Keratinocyte (primary cell): Measurements from ENCODE around the gene ZNF184. TPM values are rescaled to one million over a fixed set of nuclear protein-coding genes. Genes with fewer than 3 reads are reported as not detected.

Experiments
- DNase-seq: peaks from one replicate; pipeline ENCODE4 v3.0.0-alpha.2; 2011; ENCODE audit warnings: low read depth, missing footprints, low spot score
- FAIRE-seq: peaks from 2 replicates; lab custom pipeline; 2011; peaks lifted over from hg19 to GRCh38; lab: Jason Lieb, UNC
- H2AFZ ChIP-seq: 2 replicates; pipeline ENCODE4 v1.6.0; 2012; ENCODE audit warnings: low read length, control low read depth, inconsistent platforms; ENCODE audit not compliant: control insufficient read depth
- H3K27ac ChIP-seq: 2 replicates; pipeline ENCODE4 v1.5.1; 2011; ENCODE audit warnings: low read length; ENCODE audit not compliant: control insufficient read depth, insufficient read depth
- H3K27me3 ChIP-seq: 3 replicates; pipeline ENCODE4 v1.6.0; 2011; ENCODE audit warnings: low read length; ENCODE audit not compliant: control insufficient read depth, insufficient read depth; ENCODE audit errors: extremely low read depth
- H3K36me3 ChIP-seq, 2 experiments: 2 replicates in 1 of 2; 3 replicates in 1 of 2; pipeline ENCODE4 v1.5.1; 2011; ENCODE audit warnings: low read length in 2 of 2, mild to moderate bottlenecking in 1 of 2; ENCODE audit not compliant: control insufficient read depth in 2 of 2, insufficient read depth in 2 of 2; ENCODE audit errors: extremely low read depth in 1 of 2
- H3K4me1 ChIP-seq: 3 replicates; pipeline ENCODE4 v1.5.1; 2011; ENCODE audit warnings: low read length; ENCODE audit not compliant: control insufficient read depth, insufficient read depth; ENCODE audit errors: extremely low read depth
- H3K4me2 ChIP-seq: 3 replicates; pipeline ENCODE4 v1.6.0; 2011; ENCODE audit warnings: low read depth, low read length; ENCODE audit not compliant: control insufficient read depth, insufficient read depth; ENCODE audit errors: extremely low read depth
- H3K4me3 ChIP-seq, 3 experiments: fragments of 200-600 bp in 1 of 3; sonication (generic) in 1 of 3; 2 replicates in 2 of 3; 3 replicates in 1 of 3; pipeline ENCODE4 v1.5.1; 2011 to 2016; ENCODE audit warnings: low read length in 3 of 3, mild to moderate bottlenecking in 3 of 3, control low read depth in 2 of 3, inconsistent platforms in 1 of 3, low read depth in 1 of 3, mixed read lengths in 1 of 3, mixed run types in 1 of 3, moderate library complexity in 1 of 3; ENCODE audit not compliant: control insufficient read depth in 2 of 3, insufficient read depth in 2 of 3; ENCODE audit errors: extremely low read depth in 1 of 3
- H3K79me2 ChIP-seq: 2 replicates; pipeline ENCODE4 v1.6.0; 2012; ENCODE audit warnings: low read length; ENCODE audit not compliant: control insufficient read depth, insufficient read depth
- H3K9ac ChIP-seq: 3 replicates; pipeline ENCODE4 v1.6.0; 2011; ENCODE audit warnings: low read length; ENCODE audit not compliant: control insufficient read depth, insufficient read depth; ENCODE audit errors: extremely low read depth
- H3K9me1 ChIP-seq: 3 replicates; pipeline ENCODE4 v1.6.0; 2011; ENCODE audit warnings: low read length; ENCODE audit not compliant: control insufficient read depth, insufficient read depth; ENCODE audit errors: extremely low read depth
- H3K9me3 ChIP-seq: 2 replicates; pipeline ENCODE4 v1.5.1; 2012; ENCODE audit warnings: low read depth, low read length; ENCODE audit not compliant: control insufficient read depth
- H4K20me1 ChIP-seq: 3 replicates; pipeline ENCODE4 v1.6.0; 2011; ENCODE audit warnings: low read length; ENCODE audit not compliant: control insufficient read depth, insufficient read depth; ENCODE audit errors: extremely low read depth
- CTCF ChIP-seq, 3 experiments: IDR thresholded peaks in 1 of 3; conservative IDR thresholded peaks in 1 of 3; optimal IDR thresholded peaks in 1 of 3; 2 replicates in 2 of 3; 3 replicates in 1 of 3; pipeline versions ENCODE3 to v1.5.1; 2011; ENCODE audit warnings: low read length in 3 of 3, mild to moderate bottlenecking in 3 of 3, moderate library complexity in 2 of 3, control low read depth in 1 of 3, inconsistent platforms in 1 of 3; ENCODE audit not compliant: insufficient read depth in 2 of 3; ENCODE audit errors: extremely low read depth in 1 of 3
- EZH2 ChIP-seq: IDR thresholded peaks from one replicate; pipeline ENCODE4 v1.6.1; 2012; ENCODE audit warnings: inconsistent platforms, mild to moderate bottlenecking, low read length, moderate library complexity
- dilution Hi-C: fragments of 300-500 bp; cut with MboI; formaldehyde crosslinking; loops from one replicate; pipeline ENCODE4 v1.7.0; 2020; ENCODE audit warnings: low sequenced_read_pairs; ENCODE audit not compliant: extremely low pct_ligation_motif_present
- polyA plus RNA-seq, 5 experiments: library from polyadenylated mRNA; depleted of rRNA in 3 of 5; stranded (reverse) in 3 of 5; stranded (forward) in 1 of 5; unstranded in 1 of 5; fragments of >200 nt; gene quantifications; 1 replicate in 1 of 5; 2 replicates in 3 of 5; 3 replicates in 1 of 5; pipeline versions ENCODE4 v1.2.1 to v1.2.3, GENCODE V29; 2011 to 2012; ENCODE audit warnings: missing spikeins in 2 of 5, low read depth in 1 of 5, low replicate concordance in 1 of 5

Gene ZNF184
- polyA plus RNA-seq, 1 donor (not counting 4 experiments of a cell fraction or from before 2014, with no cell fraction given): 4.3 TPM

- Histone ChIP-seq H3K36me3 (no peaks in the 10 kb centered on the region), H3K9me1 (no peaks in the 10 kb centered on the region), H4K20me1 (no peaks in the 10 kb centered on the region), H3K27me3 (no peaks in the 10 kb centered on the region), H2AFZ (no peak overlapping the region), H3K4me3 (no peak overlapping the region), H3K9me3 (no peaks in the 10 kb centered on the region), H3K4me2 (no peak overlapping the region), H3K27ac (no peak overlapping the region), H3K4me1 (no peaks in the 10 kb centered on the region), H3K79me2 (no peaks in the 10 kb centered on the region), H3K9ac (no peak overlapping the region)
- DNase-seq (no peak), FAIRE-seq (no peak)
- dilution Hi-C loops: no loop called here
- no peak for TF ChIP-seq EZH2
These were observed 57.9 kb downstream of the ZNF184 start for GRCh38 chr6:27414996-27415395.

GRCh38 chr6:27414300-27414699 is 58.6 kb downstream of the ZNF184 start:
- Histone ChIP-seq H4K20me1 (no peaks in the 10 kb centered on the region), H2AFZ (no peak overlapping the region), H3K4me2 (no peak overlapping the region), H3K36me3 (no peaks in the 10 kb centered on the region), H3K9me3 (no peaks in the 10 kb centered on the region), H3K27ac (no peak overlapping the region), H3K9me1 (no peaks in the 10 kb centered on the region), H3K27me3 (no peaks in the 10 kb centered on the region), H3K79me2 (no peaks in the 10 kb centered on the region), H3K4me1 (no peaks in the 10 kb centered on the region), H3K4me3 (no peak overlapping the region), H3K9ac (no peak overlapping the region)
- TF ChIP-seq EZH2: no peak
- no peak for TF ChIP-seq CTCF (optimal IDR thresholded peaks at IDR 0.05 in 1 of 3, IDR thresholded peaks at IDR 0.05 in 1 of 3, conservative IDR thresholded peaks at IDR 0.05 in 1 of 3; ENCODE audit: extremely low read depth in 1 of 3, insufficient read depth in 2 of 3, low read length in 3 of 3)
- FAIRE-seq: no peak
- no peak for DNase-seq
- dilution Hi-C loops: no loop called here

GRCh38 chr6:27407153-27407814 is 65.6 kb downstream of the ZNF184 start:
- Histone ChIP-seq H3K4me1 (no peaks in the 10 kb centered on the region), H3K4me2 (no peak overlapping the region), H3K9me1 (no peaks in the 10 kb centered on the region), H3K27me3 (no peaks in the 10 kb centered on the region), H4K20me1 (no peaks in the 10 kb centered on the region), H3K9ac (no peak overlapping the region), H3K4me3 (no peak overlapping the region), H3K9me3 (peaks cover 2% of the 10 kb centered on the region), H3K27ac (no peak overlapping the region), H2AFZ (no peak overlapping the region), H3K79me2 (no peaks in the 10 kb centered on the region), H3K36me3 (no peaks in the 10 kb centered on the region)
- no peak for FAIRE-seq
- no peak for DNase-seq
- dilution Hi-C loops: no loop called here
- TF ChIP-seq EZH2: no peak
- TF ChIP-seq CTCF (optimal IDR thresholded peaks at IDR 0.05 in 1 of 3, IDR thresholded peaks at IDR 0.05 in 1 of 3, conservative IDR thresholded peaks at IDR 0.05 in 1 of 3; ENCODE audit: extremely low read depth in 1 of 3, insufficient read depth in 2 of 3, low read length in 3 of 3): no peak
